A549 (cell line): ENCODE measurements around the gene ACVR1. TPM values are rescaled to one million over a fixed set of nuclear protein-coding genes. Genes with fewer than 3 reads are reported as not detected.

Experiments
- ATAC-seq, 2 experiments: fragments of 200-7000 bp in 1 of 2; fragments of >200 bp in 1 of 2; cut with Nextera tagmentation in 1 of 2; cut with Tn5 transposase in 1 of 2; 3 replicates each; pipeline versions ENCODE4 v1.8.0 to v1.9.1; 2018 to 2020; ENCODE audit warnings: mild to moderate bottlenecking in 1 of 2, moderate library complexity in 1 of 2
- CTCF ChIA-PET: fragments of 300-600 bp; sonication (Branson Sonifier 250); formaldehyde crosslinking; extraction: SDS; loops from one replicate; lab custom pipeline; 2021; ENCODE audit warnings: antibody characterized with exemption, inconsistent platforms; lab: Yijun Ruan, JAX
- POLR2A ChIA-PET: fragments of 350-600 bp; formaldehyde crosslinking; extraction: SDS; loops from one replicate; lab custom pipeline; 2021; ENCODE audit warnings: antibody characterized with exemption, inconsistent platforms; lab: Yijun Ruan, JAX
- DNase-seq, 2 experiments: peaks; one replicate each; pipeline versions ENCODE4 v3.0.0 to v3.0.0-alpha.2; 2011 to 2016; ENCODE audit warnings: low read depth in 1 of 2, low spot score in 1 of 2
- FAIRE-seq: peaks from 2 replicates; lab custom pipeline; 2011; peaks lifted over from hg19 to GRCh38; lab: Jason Lieb, UNC
- H3K27ac ChIP-seq, 2 experiments: fragments of >200 bp; sonication (Bioruptor Twin); formaldehyde crosslinking; 3 replicates each; pipeline ENCODE4 v1.5.1; 2016 to 2017
- H3K4me1 ChIP-seq: fragments of >200 bp; sonication (Bioruptor Twin); formaldehyde crosslinking; 3 replicates; pipeline ENCODE4 v1.6.1; 2016
- H3K4me2 ChIP-seq: fragments of >200 bp; sonication (Bioruptor Twin); formaldehyde crosslinking; 3 replicates; pipeline ENCODE4 v1.6.1; 2016
- H3K4me3 ChIP-seq: fragments of >200 bp; sonication (Bioruptor Twin); formaldehyde crosslinking; 3 replicates; pipeline ENCODE4 v1.5.1; 2016
- H3K9me3 ChIP-seq: fragments of >200 bp; sonication (Bioruptor Twin); formaldehyde crosslinking; 3 replicates; pipeline ENCODE4 v1.6.1; 2016
- BHLHE40 ChIP-seq: IDR thresholded peaks from 2 replicates; pipeline ENCODE4 v1.6.1; 2012; ENCODE audit warnings: low read depth, low read length, inconsistent platforms
- CBX8 ChIP-seq: fragments of 200-600 bp; sonication (generic); IDR thresholded peaks from 2 replicates; pipeline ENCODE4 v1.6.1; 2016
- CEBPB ChIP-seq, 2 experiments: fragments of >200 bp in 1 of 2; sonication (Bioruptor Twin) in 1 of 2; formaldehyde crosslinking in 1 of 2; IDR thresholded peaks; 2 replicates each; pipeline ENCODE4 v1.6.1; 2012 to 2016
- CHD4 ChIP-seq: fragments of 200-600 bp; sonication (generic); IDR thresholded peaks from 2 replicates; pipeline ENCODE4 v1.6.1; 2016; ENCODE audit warnings: antibody characterized with exemption, mild to moderate bottlenecking, borderline replicate concordance
- EHMT2 ChIP-seq: fragments of 200-600 bp; sonication (generic); IDR thresholded peaks from 2 replicates; pipeline ENCODE4 v1.6.1; 2016; ENCODE audit warnings: antibody characterized with exemption, low read depth, mild to moderate bottlenecking, moderate library complexity
- EP300 ChIP-seq, 2 experiments: fragments of >200 bp; sonication (Bioruptor Twin); formaldehyde crosslinking; IDR thresholded peaks; 2 replicates in 1 of 2; 3 replicates in 1 of 2; pipeline ENCODE4 v1.6.1; 2016 to 2017
- FOSB ChIP-seq: fragments of 250-450 bp; sonication (Bioruptor Pico); IDR thresholded peaks from 2 replicates; pipeline ENCODE4 v1.5.0; 2020; ENCODE audit warnings: mild to moderate bottlenecking, moderate library complexity
- FOSL2 ChIP-seq, 2 experiments: fragments of 450-650 bp in 1 of 2; fragments of >200 bp in 1 of 2; sonication (Bioruptor Twin) in 1 of 2; formaldehyde crosslinking; IDR thresholded peaks; 2 replicates each; pipeline versions ENCODE4 v1.5.0 to v1.6.1; 2016 to 2020; ENCODE audit warnings: mild to moderate bottlenecking in 1 of 2, moderate library complexity in 1 of 2
- HOXA7 ChIP-seq: fragments of 250-450 bp; sonication (Bioruptor Pico); IDR thresholded peaks from 2 replicates; pipeline ENCODE4 v1.5.0; 2020; ENCODE audit warnings: mild to moderate bottlenecking, moderate library complexity
- HOXB5 ChIP-seq: fragments of 250-450 bp; sonication (Bioruptor Pico); IDR thresholded peaks from 2 replicates; pipeline ENCODE4 v1.5.0; 2020; ENCODE audit warnings: mild to moderate bottlenecking, moderate library complexity
- MAFK ChIP-seq: fragments of 450-650 bp; IDR thresholded peaks from 2 replicates; pipeline ENCODE4 v1.6.1; 2014; ENCODE audit not compliant: partially characterized antibody
- MAZ ChIP-seq: fragments of 150-350 bp; IDR thresholded peaks from 2 replicates; pipeline ENCODE4 v1.6.1; 2014; ENCODE audit warnings: antibody characterized with exemption, low read depth, low read length, borderline replicate concordance
- MYC ChIP-seq: IDR thresholded peaks from 2 replicates; pipeline ENCODE4 v1.6.1; 2012; ENCODE audit warnings: mild to moderate bottlenecking, inconsistent platforms, low read length, improper control_type of control experiment, borderline replicate concordance
- NFE2L2 ChIP-seq: fragments of 150-350 bp; conservative IDR thresholded peaks from 2 replicates; pipeline ENCODE4 v1.6.1; 2014; ENCODE audit warnings: low read length
- NR3C1 ChIP-seq: fragments of >200 bp; sonication (Bioruptor Twin); formaldehyde crosslinking; IDR thresholded peaks from 3 replicates; pipeline ENCODE4 v1.6.1; 2017
- POLR2A ChIP-seq: IDR thresholded peaks from 2 replicates; pipeline ENCODE4 v1.6.1; 2012; ENCODE audit warnings: mild to moderate bottlenecking, low read length
- RAD21 ChIP-seq, 2 experiments: fragments of >200 bp in 1 of 2; sonication (Bioruptor Twin) in 1 of 2; formaldehyde crosslinking in 1 of 2; IDR thresholded peaks in 1 of 2; conservative IDR thresholded peaks in 1 of 2; 2 replicates in 1 of 2; 3 replicates in 1 of 2; pipeline ENCODE4 v1.6.1; 2012 to 2018; ENCODE audit warnings: inconsistent platforms in 1 of 2
- RFX5 ChIP-seq: fragments of 450-650 bp; IDR thresholded peaks from 2 replicates; pipeline ENCODE4 v1.7.1; 2014; ENCODE audit warnings: antibody characterized with exemption, mild to moderate bottlenecking, moderate library complexity
- RNF2 ChIP-seq: fragments of 200-600 bp; sonication (generic); IDR thresholded peaks from 2 replicates; pipeline ENCODE4 v1.6.1; 2016; ENCODE audit warnings: low read depth, mild to moderate bottlenecking, antibody characterized with exemption, moderate library complexity, borderline replicate concordance
- SMC3 ChIP-seq: fragments of >200 bp; sonication (Bioruptor Twin); formaldehyde crosslinking; IDR thresholded peaks from 3 replicates; pipeline ENCODE4 v1.6.1; 2018; ENCODE audit warnings: inconsistent platforms
- TFCP2L1 ChIP-seq: fragments of 250-450 bp; sonication (Bioruptor Pico); IDR thresholded peaks from 2 replicates; pipeline ENCODE4 v1.5.0; 2021; ENCODE audit warnings: mild to moderate bottlenecking
- ZC3H11A ChIP-seq: fragments of 450-650 bp; IDR thresholded peaks from 2 replicates; pipeline ENCODE4 v1.6.1; 2014; ENCODE audit warnings: antibody characterized with exemption, mild to moderate bottlenecking
- WGBS: methylation state at CpG from one replicate; pipeline ENCODE4 v1.1.6; 2017; ENCODE audit errors: missing lambda C conversion rate; 5-methylcytosine and 5-hydroxymethylcytosine counted together
- polyA plus RNA-seq, 4 experiments: library from polyadenylated mRNA; depleted of rRNA in 3 of 4; stranded (reverse); fragments of >200 nt; fragmentation: RNase III in 1 of 4; extraction: RNeasy Plus Mini Kit Qiagen cat#74134 plus additional on column Dnase treatment in 1 of 4; gene quantifications; 2 replicates in 3 of 4; 3 replicates in 1 of 4; pipeline ENCODE4 v1.2.3, GENCODE V29; 2011 to 2017
- TF ChIP-seq, protein P1 (sequence below): fragments of 450-650 bp; IDR thresholded peaks from 2 replicates; pipeline ENCODE4 v1.6.1; 2014; ENCODE audit warnings: antibody characterized with exemption
- TF ChIP-seq, protein P2 (sequence below): fragments of 250-450 bp; sonication (Bioruptor Pico); IDR thresholded peaks from 2 replicates; pipeline ENCODE4 v1.5.0; 2021; ENCODE audit warnings: mild to moderate bottlenecking, moderate library complexity, borderline replicate concordance
- TF ChIP-seq, protein P3 (sequence below): fragments of >200 bp; sonication (Bioruptor Twin); formaldehyde crosslinking; IDR thresholded peaks from 3 replicates; pipeline ENCODE4 v1.6.1; 2016
- TF ChIP-seq, protein P4 (sequence below): fragments of >200 bp; sonication (Bioruptor Twin); formaldehyde crosslinking; IDR thresholded peaks from 2 replicates; pipeline ENCODE4 v1.6.1; 2016
- TF ChIP-seq, protein P5 (sequence below): fragments of 150-350 bp; IDR thresholded peaks from 2 replicates; pipeline ENCODE4 v1.6.1; 2014; ENCODE audit warnings: low read depth, mild to moderate bottlenecking, low read length

The ACVR1 gene
- polyA plus RNA-seq, 2 of the 4 experiments (the other 2 are of a cell fraction): 14.6 to 21.6 TPM

DNA sequence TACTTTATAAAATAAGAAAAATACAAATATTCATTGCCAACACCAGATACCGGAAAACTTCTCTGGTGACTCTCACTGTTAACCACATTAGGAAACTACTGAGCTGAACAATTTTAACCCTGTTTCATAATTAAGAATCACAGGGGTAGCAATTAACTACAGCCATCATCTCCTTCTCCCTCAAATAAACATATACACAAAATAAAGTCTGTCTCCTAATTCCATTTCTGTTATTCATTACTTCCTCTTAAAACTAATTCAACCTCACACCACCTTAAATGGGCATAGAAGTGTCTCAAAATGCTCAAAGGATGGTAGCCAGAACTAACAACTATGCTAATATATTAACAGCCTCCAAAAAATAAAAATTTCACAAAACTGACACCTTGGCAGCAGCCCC, 60.7 kb downstream of the ACVR1 start:
- H3K4me1 ChIP-seq: no peaks in the 10 kb centered on the region
- no peak for DNase-seq
- no peak for FAIRE-seq
- ChIA-PET CTCF (no interaction called here), POLR2A (no interaction called here)
- TF ChIP-seq, protein P1, sequence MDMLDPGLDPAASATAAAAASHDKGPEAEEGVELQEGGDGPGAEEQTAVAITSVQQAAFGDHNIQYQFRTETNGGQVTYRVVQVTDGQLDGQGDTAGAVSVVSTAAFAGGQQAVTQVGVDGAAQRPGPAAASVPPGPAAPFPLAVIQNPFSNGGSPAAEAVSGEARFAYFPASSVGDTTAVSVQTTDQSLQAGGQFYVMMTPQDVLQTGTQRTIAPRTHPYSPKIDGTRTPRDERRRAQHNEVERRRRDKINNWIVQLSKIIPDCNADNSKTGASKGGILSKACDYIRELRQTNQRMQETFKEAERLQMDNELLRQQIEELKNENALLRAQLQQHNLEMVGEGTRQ: no peak
- no peak for TF ChIP-seq NR3C1
- WGBS: 91% methylated on average over 1 of the region's 1 CpG
- H3K4me2 ChIP-seq: no peak overlapping the region
- H3K4me3 ChIP-seq: no peak overlapping the region
- no peak overlapping the region for H3K27ac ChIP-seq
- H3K9me3 ChIP-seq: no peaks in the 10 kb centered on the region
- no peak for ATAC-seq

DNA sequence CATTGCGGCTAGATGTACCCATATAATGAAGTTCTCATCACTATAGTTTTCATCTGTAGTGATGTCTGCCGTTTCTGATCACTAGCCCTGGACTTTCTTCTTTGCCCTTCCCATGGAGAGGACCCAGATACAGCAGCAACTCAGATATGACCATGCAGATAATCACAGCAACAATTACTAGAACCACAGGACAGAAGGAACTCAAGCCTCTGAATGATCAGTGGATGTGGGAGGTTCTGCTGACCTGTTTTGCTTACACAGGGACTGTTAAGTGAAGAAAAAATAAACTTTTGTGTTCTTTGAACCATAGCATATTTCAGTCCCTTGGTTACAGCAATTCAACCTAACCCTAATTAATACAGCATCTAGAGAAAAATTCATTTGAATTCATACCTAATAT, 62.7 kb downstream of the ACVR1 start:
- WGBS: 88% methylated on average over 2 of the region's 2 CpGs
- no peak for DNase-seq
- H3K9me3 ChIP-seq: no peaks in the 10 kb centered on the region

DNA sequence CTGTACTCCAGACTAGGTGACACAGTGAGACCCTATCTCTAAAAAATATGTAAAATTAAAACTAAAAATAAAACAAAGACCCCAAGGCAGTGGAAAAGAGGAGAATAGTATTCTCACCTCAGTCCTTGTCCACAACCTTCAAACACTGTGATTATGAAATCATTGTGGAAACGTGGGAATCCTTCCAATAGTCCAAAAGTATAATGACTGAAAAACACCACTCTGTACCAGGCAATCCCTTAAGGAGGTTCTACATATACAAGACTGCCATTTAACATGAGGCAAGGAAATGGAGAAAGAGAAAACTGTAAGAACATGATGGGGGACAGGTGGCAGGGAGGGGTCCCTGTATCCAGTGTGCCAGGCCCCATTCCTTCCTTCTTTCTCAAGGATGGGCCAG, 66.1 kb downstream of the ACVR1 start:
- no peak overlapping the region for H3K27ac ChIP-seq
- no peak for TF ChIP-seq HOXA7 (CRISPR knock-in tag)
- no peak for TF ChIP-seq FOSL2 (IDR thresholded peaks at IDR 0.05)
- TF ChIP-seq FOSL2 (CRISPR knock-in tag; IDR thresholded peaks at IDR 0.05): no peak
- no peak for TF ChIP-seq RNF2
- TF ChIP-seq RFX5: no peak
- TF ChIP-seq, protein P2, sequence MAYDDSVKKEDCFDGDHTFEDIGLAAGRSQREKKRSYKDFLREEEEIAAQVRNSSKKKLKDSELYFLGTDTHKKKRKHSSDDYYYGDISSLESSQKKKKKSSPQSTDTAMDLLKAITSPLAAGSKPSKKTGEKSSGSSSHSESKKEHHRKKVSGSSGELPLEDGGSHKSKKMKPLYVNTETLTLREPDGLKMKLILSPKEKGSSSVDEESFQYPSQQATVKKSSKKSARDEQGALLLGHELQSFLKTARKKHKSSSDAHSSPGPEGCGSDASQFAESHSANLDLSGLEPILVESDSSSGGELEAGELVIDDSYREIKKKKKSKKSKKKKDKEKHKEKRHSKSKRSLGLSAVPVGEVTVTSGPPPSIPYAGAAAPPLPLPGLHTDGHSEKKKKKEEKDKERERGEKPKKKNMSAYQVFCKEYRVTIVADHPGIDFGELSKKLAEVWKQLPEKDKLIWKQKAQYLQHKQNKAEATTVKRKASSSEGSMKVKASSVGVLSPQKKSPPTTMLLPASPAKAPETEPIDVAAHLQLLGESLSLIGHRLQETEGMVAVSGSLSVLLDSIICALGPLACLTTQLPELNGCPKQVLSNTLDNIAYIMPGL (CRISPR knock-in tag): no peak
- no peak for TF ChIP-seq EHMT2
- TF ChIP-seq HOXB5 (CRISPR knock-in tag): no peak
- TF ChIP-seq, protein P3, sequence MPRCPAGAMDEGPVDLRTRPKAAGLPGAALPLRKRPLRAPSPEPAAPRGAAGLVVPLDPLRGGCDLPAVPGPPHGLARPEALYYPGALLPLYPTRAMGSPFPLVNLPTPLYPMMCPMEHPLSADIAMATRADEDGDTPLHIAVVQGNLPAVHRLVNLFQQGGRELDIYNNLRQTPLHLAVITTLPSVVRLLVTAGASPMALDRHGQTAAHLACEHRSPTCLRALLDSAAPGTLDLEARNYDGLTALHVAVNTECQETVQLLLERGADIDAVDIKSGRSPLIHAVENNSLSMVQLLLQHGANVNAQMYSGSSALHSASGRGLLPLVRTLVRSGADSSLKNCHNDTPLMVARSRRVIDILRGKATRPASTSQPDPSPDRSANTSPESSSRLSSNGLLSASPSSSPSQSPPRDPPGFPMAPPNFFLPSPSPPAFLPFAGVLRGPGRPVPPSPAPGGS: no peak
- TF ChIP-seq CEBPB (IDR thresholded peaks at IDR 0.05): no peak
- TF ChIP-seq, protein P4, sequence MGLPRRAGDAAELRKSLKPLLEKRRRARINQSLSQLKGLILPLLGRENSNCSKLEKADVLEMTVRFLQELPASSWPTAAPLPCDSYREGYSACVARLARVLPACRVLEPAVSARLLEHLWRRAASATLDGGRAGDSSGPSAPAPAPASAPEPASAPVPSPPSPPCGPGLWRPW: no peak
- TF ChIP-seq MAZ: no peak
- no peak for TF ChIP-seq MYC
- TF ChIP-seq NR3C1: no peak
- FAIRE-seq (no peak), DNase-seq (no peak), ATAC-seq (no peak)
- no peaks in the 10 kb centered on the region for H3K9me3 ChIP-seq
- no peak overlapping the region for H3K4me3 ChIP-seq
- ChIA-PET POLR2A (no interaction called here), CTCF (no interaction called here)
- H3K4me2 ChIP-seq: no peak overlapping the region
- WGBS: 50% methylated on average over 1 of the region's 1 CpG
- H3K4me1 ChIP-seq: no peaks in the 10 kb centered on the region

More for the DNA sequence above, 62.7 kb downstream of the ACVR1 start:
- POLR2A ChIA-PET: no interaction called here
- ATAC-seq: no peak
- CTCF ChIA-PET: no interaction called here
- FAIRE-seq: no peak
- no peak overlapping the region for H3K27ac ChIP-seq
- no peak overlapping the region for H3K4me2 ChIP-seq
- no peaks in the 10 kb centered on the region for H3K4me1 ChIP-seq
- TF ChIP-seq FOSB (CRISPR knock-in tag) (no peak), EP300 (IDR thresholded peaks at IDR 0.05) (no peak)
- H3K4me3 ChIP-seq: no peak overlapping the region

DNA sequence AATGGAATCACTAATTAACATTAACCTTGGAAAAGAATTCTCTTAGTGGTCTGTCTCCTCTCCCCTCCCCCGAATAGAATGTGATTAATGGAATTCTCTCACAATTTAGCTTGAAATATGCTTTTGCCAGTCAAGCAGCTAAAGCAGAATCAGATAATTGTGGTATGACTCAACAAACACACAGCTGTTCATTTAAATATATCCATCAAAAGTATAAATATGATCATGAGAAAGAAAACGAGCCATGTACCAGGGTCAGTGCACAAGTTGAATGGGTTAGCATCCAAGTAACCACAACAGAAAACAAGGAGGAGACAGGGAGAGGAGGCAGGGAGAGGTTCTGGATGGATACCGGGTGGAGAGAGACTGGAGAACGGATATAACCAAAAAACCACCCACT, 66.9 kb downstream of the ACVR1 start:
- H3K27ac ChIP-seq: no peak overlapping the region
- no peak for FAIRE-seq
- CTCF ChIA-PET: no interaction called here
- no peak for TF ChIP-seq MAFK
- TF ChIP-seq, protein P5, sequence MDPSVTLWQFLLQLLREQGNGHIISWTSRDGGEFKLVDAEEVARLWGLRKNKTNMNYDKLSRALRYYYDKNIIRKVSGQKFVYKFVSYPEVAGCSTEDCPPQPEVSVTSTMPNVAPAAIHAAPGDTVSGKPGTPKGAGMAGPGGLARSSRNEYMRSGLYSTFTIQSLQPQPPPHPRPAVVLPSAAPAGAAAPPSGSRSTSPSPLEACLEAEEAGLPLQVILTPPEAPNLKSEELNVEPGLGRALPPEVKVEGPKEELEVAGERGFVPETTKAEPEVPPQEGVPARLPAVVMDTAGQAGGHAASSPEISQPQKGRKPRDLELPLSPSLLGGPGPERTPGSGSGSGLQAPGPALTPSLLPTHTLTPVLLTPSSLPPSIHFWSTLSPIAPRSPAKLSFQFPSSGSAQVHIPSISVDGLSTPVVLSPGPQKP: no peak
- TF ChIP-seq HOXB5 (CRISPR knock-in tag): no peak
- no peak for TF ChIP-seq POLR2A
- TF ChIP-seq TFCP2L1 (CRISPR knock-in tag): no peak
- TF ChIP-seq ZC3H11A: no peak
- no peak for TF ChIP-seq CHD4
- TF ChIP-seq NFE2L2: no peak
- no peak for TF ChIP-seq SMC3
- TF ChIP-seq CBX8: no peak
- no peak for TF ChIP-seq RAD21 (conservative IDR thresholded peaks at IDR 0.05 in 1 of 2, IDR thresholded peaks at IDR 0.05 in 1 of 2)
- no peak for TF ChIP-seq BHLHE40
- TF ChIP-seq, protein P4: no peak

More for the DNA sequence above, 66.9 kb downstream of the ACVR1 start:
- WGBS: 90% methylated on average over 4 of the region's 4 CpGs
- no peak for ATAC-seq
- no peak overlapping the region for H3K4me2 ChIP-seq
- no peaks in the 10 kb centered on the region for H3K4me1 ChIP-seq
- no peak for DNase-seq
- H3K4me3 ChIP-seq: no peak overlapping the region
- POLR2A ChIA-PET: no interaction called here
- no peaks in the 10 kb centered on the region for H3K9me3 ChIP-seq
